BJ (cell line): ENCODE data around the gene SNX30. TPM values are rescaled to one million over a fixed set of nuclear protein-coding genes. Genes with fewer than 3 reads are reported as not detected.

Experiments used
- CTCF ChIA-PET: fragments of 350-600 bp; formaldehyde crosslinking; extraction: SDS; loops from one replicate; lab custom pipeline; 2021; ENCODE audit warnings: antibody characterized with exemption, inconsistent platforms; lab: Yijun Ruan, JAX
- POLR2A ChIA-PET: fragments of 300-600 bp; sonication (Branson Sonifier 250); formaldehyde crosslinking; extraction: SDS; loops from one replicate; lab custom pipeline; 2021; ENCODE audit warnings: antibody characterized with exemption; lab: Charles Lee
- DNase-seq: peaks from one replicate; pipeline ENCODE4 v3.0.0-alpha.2; 2011; ENCODE audit warnings: low read depth
- H3K27me3 ChIP-seq: 2 replicates; pipeline ENCODE4 v1.6.0; 2011; ENCODE audit warnings: low read length; ENCODE audit not compliant: control insufficient read depth, insufficient read depth
- H3K36me3 ChIP-seq: 2 replicates; pipeline ENCODE4 v1.5.1; 2011; ENCODE audit warnings: low read length; ENCODE audit not compliant: control insufficient read depth, insufficient read depth
- H3K4me3 ChIP-seq: 2 replicates; pipeline ENCODE4 v1.5.1; 2011; ENCODE audit warnings: low read depth, mild to moderate bottlenecking, control low read depth, low read length
- CTCF ChIP-seq: IDR thresholded peaks from 2 replicates; pipeline ENCODE4 v1.5.1; 2011; ENCODE audit warnings: low read depth, mild to moderate bottlenecking, control low read depth, inconsistent platforms, low read length, moderate library complexity; ENCODE audit not compliant: insufficient read depth
- polyA plus RNA-seq: library from polyadenylated mRNA; depleted of rRNA; stranded (reverse); fragments of >200 nt; gene quantifications from 2 replicates; pipeline ENCODE4 v1.2.3, GENCODE V29; 2011

The SNX30 gene
- polyA plus RNA-seq, 1 experiment = 6.1 TPM

GRCh38 chr9:112783551-112783954, 33.0 kb downstream of the SNX30 start:
- no peaks in the 10 kb centered on the region for H3K27me3 ChIP-seq
- CTCF ChIA-PET = interaction anchor here (1.2 to 2.8 kb wide), 3 partner anchors 9 to 30 kb away, joined by 3 to 12 read pairs (median 5); no protein-coding TSS in a partner anchor
- no peak overlapping the region for H3K4me3 ChIP-seq
- no peak for DNase-seq
- POLR2A ChIA-PET = no interaction called here
- no peaks in the 10 kb centered on the region for H3K36me3 ChIP-seq
- no peak for TF ChIP-seq CTCF

- DNase-seq = no peak
- no peaks in the 10 kb centered on the region for H3K36me3 ChIP-seq
- ChIA-PET POLR2A (no interaction called here), CTCF (interaction anchor here (0.6 to 2.8 kb wide), 3 partner anchors 9 to 244 kb away, joined by 3 to 12 read pairs (median 5); no protein-coding TSS in a partner anchor)
- H3K27me3 ChIP-seq = no peaks in the 10 kb centered on the region
- H3K4me3 ChIP-seq = no peak overlapping the region
- no peak for TF ChIP-seq CTCF
These were observed 33.6 kb downstream of the SNX30 start for GRCh38 chr9:112784020-112784785.

GRCh38 chr9:112785986-112786385, 35.4 kb downstream of the SNX30 start:
- Histone ChIP-seq H3K36me3 (no peaks in the 10 kb centered on the region), H3K4me3 (no peak overlapping the region), H3K27me3 (no peaks in the 10 kb centered on the region)
- DNase-seq = no peak
- TF ChIP-seq CTCF = no peak
- ChIA-PET POLR2A (no interaction called here), CTCF (interaction anchor here (1.7 kb wide), 1 partner anchor 34 kb away, joined by 4 read pairs; no protein-coding TSS in a partner anchor)

- no peak for DNase-seq
- Histone ChIP-seq H3K27me3 (no peaks in the 10 kb centered on the region), H3K4me3 (no peak overlapping the region), H3K36me3 (no peaks in the 10 kb centered on the region)
- no peak for TF ChIP-seq CTCF
- POLR2A ChIA-PET = no interaction called here
- CTCF ChIA-PET = interaction anchor here (1.7 kb wide), 1 partner anchor 33 kb away, joined by 4 read pairs; no protein-coding TSS in a partner anchor
These were observed 36.4 kb downstream of the SNX30 start for GRCh38 chr9:112786829-112787520.

GRCh38 chr9:112787978-112788377, 37.4 kb downstream of the SNX30 start:
- Histone ChIP-seq H3K4me3 (no peak overlapping the region), H3K36me3 (no peaks in the 10 kb centered on the region), H3K27me3 (no peaks in the 10 kb centered on the region)
- TF ChIP-seq CTCF = no peak
- DNase-seq = no peak
- ChIA-PET CTCF (interaction anchor here (1.0 kb wide), 1 partner anchor 13 kb away, joined by 3 read pairs; no protein-coding TSS in a partner anchor), POLR2A (no interaction called here)
